HG03571 (cell line): Measurements from ENCODE around the gene KCNMB2.

Experiments
- ATAC-seq: cut with Tn5 transposase; IDR thresholded peaks from one replicate; pipeline ENCODE4 v1.9.1; 2021; ENCODE audit not compliant: unreplicated experiment

Gene KCNMB2

GRCh38 chr3:178536211-178537079 lies at the start of gene KCNMB2:
KCNMB2 (plus strand) TSS chr3:178536436.
- no peak for ATAC-seq

DNA sequence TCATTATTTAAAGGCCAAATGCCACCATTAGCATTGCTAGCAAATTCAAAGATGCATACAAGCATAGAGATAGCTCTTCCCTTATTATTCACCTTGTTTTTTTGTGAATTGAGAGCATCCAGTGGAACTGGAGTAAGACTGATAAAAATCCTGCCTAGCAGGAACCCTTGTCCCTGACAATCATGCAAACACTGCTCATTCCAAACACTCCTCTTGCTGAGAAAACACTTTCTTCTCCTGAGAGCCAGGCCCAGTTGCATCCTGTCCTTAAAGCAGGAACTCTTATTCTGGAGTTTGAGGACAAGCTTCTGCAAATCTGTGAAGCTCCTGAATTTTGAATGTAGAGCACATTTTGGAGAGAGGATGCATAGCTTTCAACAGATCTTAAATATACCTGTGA lies 49.3 kb upstream of the KCNMB2 start:
- ATAC-seq = no peak

DNA sequence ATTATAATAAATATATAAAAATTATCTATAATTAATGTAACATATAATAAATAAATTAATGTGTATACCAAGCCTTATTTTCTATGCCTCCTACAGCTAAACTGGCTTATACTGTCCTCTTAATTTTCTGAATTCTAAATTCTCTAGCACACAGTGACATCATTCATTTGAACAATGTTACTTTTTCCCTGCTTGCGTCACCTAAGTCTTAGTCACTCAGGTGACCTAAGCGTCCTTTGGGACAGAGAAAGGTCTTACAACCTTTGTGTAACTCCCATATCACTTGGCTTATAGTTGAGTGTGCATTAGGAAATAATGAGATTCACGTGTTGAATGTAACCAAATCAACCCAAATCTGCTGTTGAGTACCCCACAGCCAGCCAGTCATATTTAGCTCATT lies 48.5 kb upstream of the KCNMB2 start:
- ATAC-seq = no peak

- no peak for ATAC-seq
Observed at GRCh38 chr3:178491751-178492150, 44.5 kb upstream of the KCNMB2 start.

GRCh38 chr3:178492491-178492890 lies 43.7 kb upstream of the KCNMB2 start:
- no peak for ATAC-seq

DNA sequence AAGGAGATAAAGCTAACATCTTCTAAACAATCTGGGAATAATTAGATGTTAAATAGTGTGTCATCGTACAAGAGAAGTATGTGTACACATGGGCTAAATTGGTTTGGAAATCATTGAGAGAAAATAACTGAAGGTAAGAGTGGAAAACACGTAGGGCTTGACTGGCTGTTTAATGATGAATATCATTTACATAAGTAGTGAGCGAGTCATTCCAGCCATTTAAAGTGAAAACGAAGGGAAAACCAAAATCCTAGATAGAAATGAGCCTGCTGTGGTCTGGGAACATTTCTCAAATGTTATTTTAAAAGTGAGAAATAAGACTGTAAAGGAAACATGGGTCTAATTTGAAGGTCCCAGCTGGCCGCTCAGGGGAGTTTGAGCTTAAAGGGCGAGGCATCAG lies 41.9 kb upstream of the KCNMB2 start:
- no peak for ATAC-seq

GRCh38 chr3:178496911-178497310 lies 39.3 kb upstream of the KCNMB2 start:
- ATAC-seq = no peak

DNA sequence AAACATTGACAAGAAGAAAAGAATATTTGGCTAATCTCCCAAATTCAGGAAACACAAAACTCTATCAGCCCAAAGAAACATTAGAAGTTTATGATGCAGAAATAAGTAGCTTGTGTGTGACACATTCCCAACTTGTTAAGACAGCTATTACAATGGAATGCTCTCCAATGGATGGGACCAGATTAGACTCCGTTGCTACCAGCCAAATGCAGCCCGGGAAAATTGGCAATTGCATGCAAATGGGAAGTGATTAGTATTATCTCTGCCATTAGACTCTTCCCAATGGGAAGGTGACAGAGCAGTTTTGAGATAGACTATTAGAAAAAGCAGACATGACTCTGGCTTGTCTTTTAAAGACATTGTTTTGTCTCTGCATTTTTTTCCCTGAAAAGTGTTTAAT lies 37.4 kb upstream of the KCNMB2 start:
- ATAC-seq = no peak

GRCh38 chr3:178500631-178501030 lies 35.6 kb upstream of the KCNMB2 start:
- no peak for ATAC-seq

DNA sequence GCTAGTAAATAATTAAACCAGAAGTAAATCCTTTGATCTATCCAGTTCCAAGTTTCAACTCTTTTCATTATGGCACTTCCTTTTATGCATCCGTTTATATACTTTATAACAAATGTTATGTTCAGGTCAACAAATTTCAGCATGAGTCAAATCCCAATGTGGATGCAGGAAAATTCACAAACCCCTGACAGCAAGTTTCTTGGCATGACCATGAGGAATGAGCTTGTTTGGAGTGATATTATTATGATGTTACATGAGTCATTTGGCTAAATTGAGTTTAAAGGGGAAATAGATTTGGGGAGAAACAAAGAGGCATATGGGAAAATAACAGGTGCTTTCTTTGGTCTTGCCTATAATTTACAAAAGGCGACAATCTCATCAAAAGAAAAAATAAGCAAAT lies 32.1 kb upstream of the KCNMB2 start:
- ATAC-seq = no peak

DNA sequence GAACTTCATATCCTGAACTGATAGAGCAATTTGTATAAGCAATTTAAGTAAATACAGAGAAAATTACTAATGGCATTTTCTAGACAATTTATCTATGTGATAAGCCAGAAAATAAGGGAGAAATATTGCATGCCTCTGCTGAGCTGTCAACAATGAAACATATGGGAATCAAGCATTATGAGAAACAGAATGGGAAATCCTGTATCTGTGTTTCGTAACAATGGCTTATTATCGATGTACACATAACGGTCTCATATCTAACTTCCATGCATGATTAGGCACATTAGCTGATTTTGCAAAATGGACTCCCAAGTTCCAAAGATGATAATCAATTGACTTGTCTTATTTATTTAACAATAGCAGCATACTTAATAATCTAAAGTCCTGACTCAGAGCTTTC lies 30.4 kb upstream of the KCNMB2 start:
- no peak for ATAC-seq

- ATAC-seq = no peak
Observed at GRCh38 chr3:178507507-178508442, 28.5 kb upstream of the KCNMB2 start.

GRCh38 chr3:178508443-178508825 lies 27.8 kb upstream of the KCNMB2 start:
- no peak for ATAC-seq

DNA sequence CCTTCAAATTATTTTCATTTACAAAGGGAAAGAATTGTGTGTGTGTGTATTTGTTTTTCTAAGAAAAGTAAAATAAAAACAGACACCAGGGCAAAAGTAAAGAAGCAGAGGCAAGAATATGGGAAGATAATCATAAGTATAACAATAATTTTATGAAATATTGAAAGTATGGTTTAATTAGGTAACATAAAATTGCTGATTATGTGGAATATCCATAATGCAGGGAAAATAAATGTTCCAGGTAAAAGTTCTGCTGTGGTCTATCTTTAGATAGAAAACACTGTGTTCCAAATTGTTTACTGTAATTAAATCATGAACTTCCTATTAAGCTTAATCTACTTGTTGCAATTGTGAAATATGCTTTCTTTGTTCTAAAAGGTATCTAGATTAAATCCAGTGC lies 25.7 kb upstream of the KCNMB2 start:
- no peak for ATAC-seq

DNA sequence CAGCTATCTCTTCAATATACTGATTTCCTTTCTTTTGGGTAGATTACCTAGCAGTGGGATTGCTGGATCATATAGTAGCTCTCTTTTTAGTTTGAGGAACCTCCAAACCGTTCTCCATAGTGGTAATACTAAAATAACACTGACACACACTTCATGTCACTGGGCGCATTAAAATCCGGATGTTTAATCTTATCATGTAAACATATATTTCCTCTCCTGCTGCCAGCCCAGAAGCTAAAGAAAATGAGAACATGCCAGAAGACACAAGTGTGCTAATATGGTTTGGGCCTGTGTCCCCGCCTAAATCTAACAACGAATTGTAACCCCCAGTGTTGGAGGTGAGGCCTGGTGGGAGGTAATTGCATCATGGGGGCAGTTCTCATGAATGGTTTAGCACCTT lies 23.6 kb upstream of the KCNMB2 start:
- ATAC-seq = no peak

DNA sequence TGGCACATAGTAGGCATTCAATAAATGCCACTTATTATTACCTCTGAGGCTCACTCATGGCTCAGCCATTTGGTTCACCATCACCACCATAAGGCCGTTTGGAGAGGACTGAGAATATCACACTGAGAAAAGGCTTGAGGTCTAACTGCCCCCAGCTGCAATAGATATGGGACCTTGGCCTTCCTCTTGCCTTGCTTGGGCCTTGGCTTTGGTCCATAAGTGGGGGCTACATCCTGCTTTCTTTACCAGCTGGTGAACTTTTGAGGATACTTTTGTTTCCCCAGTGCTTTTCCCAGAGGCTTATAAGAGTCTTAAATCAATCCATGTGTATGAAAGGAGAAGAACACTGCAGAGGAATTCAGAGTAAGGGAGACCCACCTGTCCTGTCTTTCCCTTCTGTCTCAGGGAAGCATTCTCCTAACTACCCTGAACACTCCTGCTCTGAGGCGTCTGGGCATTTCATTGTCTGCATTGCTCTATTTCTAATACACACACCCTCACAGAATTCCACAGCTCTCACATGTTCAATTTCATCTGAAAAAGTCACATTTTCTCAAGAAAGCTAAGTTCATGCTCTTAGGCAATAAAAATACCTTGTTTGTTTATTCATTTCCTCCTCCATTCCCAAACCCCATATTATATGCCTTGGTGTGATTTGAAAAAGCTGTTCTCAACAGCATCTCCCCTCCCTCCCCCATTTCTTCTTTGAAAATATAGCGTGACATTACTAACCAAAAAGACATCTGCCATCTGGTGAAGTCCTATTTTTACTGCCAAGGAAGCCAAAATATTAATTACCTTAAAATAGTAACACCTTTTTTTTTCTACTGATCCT lies 22.5 kb upstream of the KCNMB2 start:
- ATAC-seq = peak; percentile 26

DNA sequence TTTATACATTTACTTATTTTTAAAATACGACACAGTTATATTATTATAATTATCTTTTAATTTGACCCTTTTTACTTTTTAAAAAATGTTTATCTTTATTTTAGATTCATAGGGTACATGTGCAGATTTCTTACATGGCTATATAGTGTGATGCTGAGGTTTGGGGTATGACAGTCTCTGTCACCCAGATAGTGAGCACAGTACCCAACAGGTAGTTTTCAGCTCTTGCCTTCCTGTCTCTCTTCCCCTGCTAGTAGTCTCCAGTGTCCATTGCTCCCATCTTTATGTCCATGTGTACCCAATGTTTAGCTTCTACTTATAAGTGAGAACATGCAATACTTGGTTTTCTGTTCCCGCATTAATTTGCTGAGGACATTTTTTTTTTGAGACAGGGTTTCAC lies 21.8 kb upstream of the KCNMB2 start:
- no peak for ATAC-seq

DNA sequence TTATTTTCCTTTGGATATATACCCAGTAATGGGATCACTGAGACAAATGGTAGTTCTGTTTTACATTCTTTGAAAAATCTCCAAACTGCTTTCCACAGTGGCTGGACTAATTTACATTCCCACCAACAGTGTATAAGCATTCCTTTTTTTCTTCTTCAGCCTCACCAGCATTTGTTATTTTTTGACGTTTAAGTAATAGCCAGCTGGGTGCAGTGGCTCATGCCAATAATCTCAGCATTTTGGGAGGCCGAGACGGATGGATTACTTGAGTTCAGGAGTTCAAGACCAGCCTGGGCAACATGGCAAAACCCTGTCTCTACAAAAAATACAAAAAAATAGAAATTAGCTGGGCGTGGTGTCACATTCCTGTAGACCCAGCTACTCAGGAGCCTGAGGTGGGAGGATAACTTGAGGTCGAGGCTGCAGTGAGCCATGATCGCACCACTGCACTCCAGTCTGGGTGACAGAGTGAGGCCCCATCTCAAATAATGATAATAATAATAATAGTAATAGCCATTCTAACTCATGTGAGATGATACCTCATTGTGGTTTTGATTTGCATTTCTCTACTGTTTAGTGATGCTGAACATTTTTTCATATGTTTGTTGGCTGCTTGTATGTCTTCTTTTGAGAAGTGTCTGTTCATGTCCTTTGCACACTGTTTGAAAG lies 21.0 kb upstream of the KCNMB2 start:
- peak; percentile 39 for ATAC-seq

DNA sequence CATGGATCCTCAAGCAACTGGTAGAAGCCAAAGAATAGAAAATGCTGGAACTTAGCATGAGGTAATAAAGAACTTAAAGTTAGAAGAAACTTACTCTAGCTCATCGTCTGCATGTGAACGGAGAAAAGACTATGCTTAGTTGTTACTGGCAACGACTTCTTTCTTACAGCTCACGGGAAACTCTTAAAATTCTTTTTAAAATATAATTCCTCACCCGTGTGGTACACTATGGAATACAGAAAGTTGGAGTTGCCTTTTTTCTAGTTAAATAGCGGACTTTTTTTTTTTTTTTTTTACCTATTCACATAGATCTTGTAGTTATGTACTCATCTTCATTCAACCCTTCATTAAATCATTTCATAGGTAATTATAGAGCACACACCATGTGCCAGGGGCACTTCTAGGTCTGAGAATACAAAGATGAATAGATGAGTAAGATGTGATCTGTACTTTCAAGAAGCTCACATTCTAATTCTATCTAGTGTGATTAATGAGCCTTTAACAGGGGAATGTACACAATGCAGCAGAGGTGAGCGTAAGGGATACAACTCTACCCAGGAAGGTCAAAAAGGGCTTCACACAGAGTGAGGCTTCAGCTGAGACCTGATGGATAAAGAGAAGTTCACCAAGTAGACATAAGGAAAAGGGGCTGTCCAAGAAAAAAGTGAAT lies 18.4 kb upstream of the KCNMB2 start:
- ATAC-seq = no peak
